Stimulated activated CD4-positive, alpha-beta T cell treated with anti-CD3 and anti-CD28 coated beads, Interleukin-15, amount 100 ng/mL, for 48 hours (primary cell): Measurements from ENCODE around the gene ZC3H13.
"Not testable (repeated sequence)": the region's sequence is repeated elsewhere in the genome, so short reads cannot be mapped to it uniquely, and the experiment has no call there.

Experiments used
- DNase-seq, 2 donors: peaks; one replicate each; pipeline ENCODE4 v3.0.0-alpha.2; 2020; ENCODE audit warnings: low read depth in 2 of 2

ZC3H13 gene

GRCh38 chr13:46006688-46007452 is 45.7 kb downstream of the ZC3H13 start:
- no peak for DNase-seq

- no peak for DNase-seq
Observed at GRCh38 chr13:46004491-46004890, 48.1 kb downstream of the ZC3H13 start.

DNA sequence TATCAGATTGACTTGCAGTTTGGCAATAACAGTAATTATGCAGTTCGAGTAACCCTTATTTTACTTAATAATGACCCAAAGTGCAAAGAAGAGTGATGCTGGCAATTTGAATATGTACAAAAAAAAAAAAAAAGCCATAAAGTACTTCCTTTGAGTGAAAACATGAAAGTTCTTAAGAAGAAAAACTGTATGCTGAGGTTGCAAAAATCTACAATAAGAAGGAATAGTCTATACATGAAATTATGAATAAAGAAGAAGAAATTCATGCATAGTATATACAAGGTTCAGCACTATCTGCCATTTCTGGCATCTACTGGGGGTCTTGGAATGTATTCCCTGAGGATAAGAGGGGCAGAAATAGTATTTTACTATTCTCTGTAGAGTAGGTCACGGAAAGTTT is 55.9 kb downstream of the ZC3H13 start:
- DNase-seq: no peak

DNA sequence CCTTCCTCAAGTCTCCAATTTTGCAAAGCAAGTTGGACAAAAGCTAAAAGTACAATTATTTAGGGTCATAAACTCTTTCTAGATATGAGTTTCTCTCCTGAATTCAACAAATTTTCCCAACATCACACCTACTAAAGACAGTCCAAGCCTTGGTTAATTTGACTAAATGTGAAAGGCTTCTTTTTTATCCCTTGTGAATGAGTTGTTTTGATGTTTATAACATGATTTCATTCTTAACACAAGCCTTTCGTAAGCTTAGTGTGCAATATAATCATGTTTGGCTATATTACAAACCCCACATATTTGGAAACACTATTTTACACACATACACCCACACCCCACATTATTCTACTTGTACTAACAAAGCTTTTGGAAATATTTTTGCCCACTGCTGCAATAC is 57.3 kb downstream of the ZC3H13 start:
- no peak for DNase-seq

GRCh38 chr13:45994752-45995151 is 57.8 kb downstream of the ZC3H13 start:
- no peak for DNase-seq

GRCh38 chr13:45989607-45990006 is 62.9 kb downstream of the ZC3H13 start:
- no peak for DNase-seq

DNA sequence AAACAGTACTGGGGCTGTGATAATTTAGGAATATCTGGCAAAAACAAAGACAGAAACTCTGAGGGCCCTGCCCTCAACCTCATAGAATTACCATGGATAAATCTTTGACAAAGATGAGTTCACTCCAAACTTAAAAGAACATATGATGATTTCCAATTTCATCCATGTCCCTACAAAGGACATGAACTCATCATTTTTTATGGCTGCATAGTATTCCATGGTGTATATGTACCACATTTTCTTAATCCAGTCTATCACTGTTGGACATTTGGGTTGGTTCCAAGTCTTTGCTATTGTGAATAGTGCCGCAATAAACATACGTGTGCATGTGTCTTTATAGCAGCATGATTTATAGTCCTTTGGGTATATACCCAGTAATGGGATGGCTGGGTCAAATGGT is 71.4 kb downstream of the ZC3H13 start:
- DNase-seq: not testable (repeated sequence)

DNA sequence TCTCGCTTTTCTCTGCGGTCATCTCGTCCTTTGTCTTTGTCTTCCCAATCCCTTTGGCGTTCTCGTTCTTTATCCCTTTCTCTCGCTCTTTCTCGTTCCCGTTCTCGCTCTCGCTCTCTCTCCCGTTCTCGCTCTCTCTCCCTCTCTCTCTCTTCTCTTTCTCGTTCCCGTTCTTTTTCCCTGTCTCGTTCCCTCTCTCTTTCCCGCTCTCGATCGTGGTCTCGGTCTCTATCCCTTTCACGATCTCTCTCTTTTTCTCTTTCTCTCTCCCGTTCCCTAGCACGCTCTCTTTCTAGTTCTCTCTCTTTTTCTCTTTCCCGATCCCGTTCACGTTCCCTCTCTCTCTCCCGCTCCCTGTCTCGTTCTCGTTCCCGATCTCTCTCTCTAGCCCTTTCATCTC is 77.2 kb downstream of the ZC3H13 start:
- no peak for DNase-seq

- no peak for DNase-seq
Observed at GRCh38 chr13:45974500-45974899, 78.0 kb downstream of the ZC3H13 start.

- no peak for DNase-seq
Observed at GRCh38 chr13:45967589-45967988, 85.0 kb downstream of the ZC3H13 start.

DNA sequence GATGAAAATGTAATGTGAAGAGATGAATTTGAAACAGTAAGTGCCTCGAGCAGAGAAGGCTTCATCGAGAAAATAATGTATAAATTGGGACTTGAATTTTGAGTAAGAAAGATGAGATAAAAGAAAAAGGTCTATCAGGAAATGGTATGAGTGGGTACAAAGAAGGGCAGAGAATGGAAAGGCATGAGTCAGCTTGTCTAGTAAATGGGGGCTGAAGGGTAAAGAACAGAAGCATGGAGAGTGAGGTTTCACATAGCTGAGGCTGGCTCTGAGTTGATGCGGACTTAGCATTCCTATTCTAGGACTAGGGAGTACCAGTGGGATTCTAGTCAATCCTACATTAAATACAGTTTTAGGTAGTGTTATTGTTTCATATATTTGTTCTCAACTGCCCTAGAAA is 85.8 kb downstream of the ZC3H13 start:
- no peak for DNase-seq

- no peak for DNase-seq
Observed at GRCh38 chr13:45961468-45961867, 91.1 kb downstream of the ZC3H13 start.

GRCh38 chr13:45954836-45955800 is 97.4 kb downstream of the ZC3H13 start:
- no peak for DNase-seq

- no peak for DNase-seq
Observed at GRCh38 chr13:45953082-45953481, 99.5 kb downstream of the ZC3H13 start.

DNA sequence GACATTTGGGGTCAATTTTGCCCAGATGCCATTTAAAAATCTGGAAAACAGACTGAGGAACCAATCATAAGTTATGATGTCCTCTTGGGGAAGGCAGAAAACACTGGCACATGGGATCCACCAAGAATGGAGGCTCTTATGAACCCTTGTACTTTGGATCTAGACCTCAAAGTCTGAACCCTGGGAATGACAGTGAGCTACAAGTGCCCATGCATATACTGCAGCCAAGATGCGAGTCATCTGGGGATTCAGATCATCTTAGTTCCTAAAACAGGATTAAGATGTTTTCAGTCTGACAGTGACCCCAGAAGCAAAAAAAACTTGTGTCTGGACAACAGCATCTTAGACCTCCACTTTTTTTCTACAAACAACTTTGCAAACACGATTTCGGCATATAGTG is 100.8 kb downstream of the ZC3H13 start:
- DNase-seq: no peak

- DNase-seq: no peak
Observed at GRCh38 chr13:45951166-45951565, 101.4 kb downstream of the ZC3H13 start.

DNA sequence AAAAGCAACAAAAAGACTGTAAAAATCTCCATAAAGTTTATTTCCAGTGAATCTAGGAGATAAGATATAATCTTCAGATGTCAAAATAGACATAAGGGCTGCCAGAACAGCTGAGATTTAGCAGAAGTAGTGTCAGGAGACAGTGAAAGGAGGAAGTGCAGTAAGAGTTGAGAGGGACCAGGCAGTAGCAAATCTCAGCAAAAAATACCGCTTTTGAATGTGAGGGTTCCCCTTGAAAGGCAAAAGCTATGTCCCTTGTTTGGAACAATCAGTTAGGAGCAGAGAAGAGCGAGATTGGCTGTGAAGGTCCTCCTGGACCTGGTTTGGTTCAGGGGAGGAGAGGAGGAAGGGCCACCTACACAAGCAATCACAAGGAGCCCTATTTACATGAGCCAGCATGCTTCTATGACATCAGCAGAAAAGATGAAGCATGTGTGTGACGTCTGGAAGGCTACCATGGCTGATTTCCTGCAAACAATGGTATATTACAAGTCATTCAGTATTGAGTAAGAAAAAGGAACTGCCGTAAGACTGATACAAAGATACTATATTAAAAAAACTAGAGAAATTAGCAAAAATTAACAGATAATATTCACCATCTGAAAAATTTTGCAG is 102.1 kb downstream of the ZC3H13 start:
- no peak for DNase-seq

- no peak for DNase-seq
Observed at GRCh38 chr13:45949161-45949560, 103.4 kb downstream of the ZC3H13 start.

DNA sequence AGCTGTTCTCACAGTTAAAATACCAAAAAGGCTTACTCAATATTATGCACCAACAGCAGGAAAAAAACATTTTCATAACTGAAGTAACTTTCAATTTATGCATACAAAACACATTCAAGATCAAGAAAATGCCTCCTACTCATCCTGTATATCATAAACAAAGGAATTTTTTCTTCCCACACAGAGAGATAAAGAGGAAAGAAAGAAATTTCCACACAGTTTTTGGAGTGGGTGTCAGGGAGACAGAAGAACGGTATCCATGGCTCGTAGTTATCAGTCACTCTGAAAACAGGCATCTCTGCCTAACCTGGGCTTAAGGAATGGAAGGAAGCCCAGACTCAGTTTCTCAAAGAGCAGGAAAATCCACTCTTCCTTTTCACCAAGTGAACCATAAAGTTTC is 108.6 kb downstream of the ZC3H13 start:
- DNase-seq: no peak

DNA sequence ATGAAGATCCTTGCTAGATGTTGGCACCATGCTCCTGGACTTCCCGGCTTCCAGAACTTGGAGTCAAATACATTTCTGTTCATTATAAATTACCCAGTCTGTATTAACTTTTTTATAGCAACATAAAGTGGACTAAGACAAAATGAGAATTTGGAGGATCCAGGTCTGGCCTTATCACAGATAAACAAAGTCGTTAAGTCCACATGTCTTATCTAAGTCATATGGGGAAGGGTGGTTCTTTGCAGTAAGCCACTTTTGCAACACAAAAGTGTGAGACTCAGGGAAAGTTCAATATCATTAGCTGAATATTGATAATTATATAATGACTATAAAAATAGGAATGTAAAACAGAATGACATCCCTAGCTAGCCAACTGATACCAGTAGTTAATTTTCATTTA is 109.4 kb downstream of the ZC3H13 start:
- no peak for DNase-seq

- no peak for DNase-seq
Observed at GRCh38 chr13:45941261-45941660, 111.3 kb downstream of the ZC3H13 start.

DNA sequence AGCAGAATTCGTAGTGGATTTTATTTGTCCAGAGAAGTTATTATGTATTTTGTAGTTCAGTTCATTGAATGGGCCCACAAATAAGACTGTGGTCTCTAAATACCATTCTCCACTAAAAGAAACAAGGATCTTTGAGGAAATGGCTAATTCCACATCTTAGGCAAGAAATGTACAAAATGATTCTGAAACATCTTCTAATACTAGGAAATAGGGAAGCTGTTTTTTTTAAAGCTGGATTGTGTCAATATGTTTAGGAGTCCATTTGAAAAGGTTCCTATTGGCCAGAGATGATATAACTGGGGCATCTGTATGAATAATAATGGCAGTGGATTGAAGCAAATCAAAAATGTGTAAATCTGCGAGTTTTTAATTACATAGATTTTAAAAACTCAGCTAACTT is 112.5 kb downstream of the ZC3H13 start:
- no peak for DNase-seq

- DNase-seq: no peak
Observed at GRCh38 chr13:45936621-45937020, 115.9 kb downstream of the ZC3H13 start.
